Skin epidermis (tissue), 12 donors: Measurements from ENCODE around the gene NDC80.
"Not testable (repeated sequence)": the region's sequence is repeated elsewhere in the genome, so short reads cannot be mapped to it uniquely, and the experiment has no call there.

Experiments
- H3K27ac ChIP-seq, 21 experiments: fragments of 200-600 bp; sonication (generic) in 11 of 21; one replicate each; pipeline ENCODE4 v1.5.0; 2020; ENCODE audit warnings: mild to moderate bottlenecking in 3 of 21, inconsistent platforms in 2 of 21, moderate library complexity in 2 of 21
- H3K4me3 ChIP-seq, 7 experiments: fragments of 200-600 bp; sonication (generic) in 2 of 7; one replicate each; pipeline ENCODE4 v1.5.0; 2020; ENCODE audit warnings: inconsistent platforms in 2 of 7, mild to moderate bottlenecking in 2 of 7, moderate library complexity in 1 of 7

The NDC80 gene

GRCh38 chr18:2656981-2657512, 85.7 kb downstream of the NDC80 start:
- peak overlapping the region; percentile 74 to 91 (median 89) for H3K4me3 ChIP-seq
- H3K27ac ChIP-seq = peak overlapping the region; percentile 82 to 99 (median 98)

- peak overlapping the region; percentile 4 to 91 (median 74) for H3K4me3 ChIP-seq
Observed at GRCh38 chr18:2657788-2658458, 86.6 kb downstream of the NDC80 start.

GRCh38 chr18:2660849-2661248, 89.5 kb downstream of the NDC80 start:
- H3K4me3 ChIP-seq, H3K27ac ChIP-seq: not testable (repeated sequence)

More at GRCh38 chr18:2657788-2658458, 86.6 kb downstream of the NDC80 start:
- peak overlapping the region in 9 of 21 experiments; percentile 33 to 98 (median 93) for H3K27ac ChIP-seq

GRCh38 chr18:2662288-2662687, 90.9 kb downstream of the NDC80 start:
- H3K4me3 ChIP-seq, H3K27ac ChIP-seq: not testable (repeated sequence)

DNA sequence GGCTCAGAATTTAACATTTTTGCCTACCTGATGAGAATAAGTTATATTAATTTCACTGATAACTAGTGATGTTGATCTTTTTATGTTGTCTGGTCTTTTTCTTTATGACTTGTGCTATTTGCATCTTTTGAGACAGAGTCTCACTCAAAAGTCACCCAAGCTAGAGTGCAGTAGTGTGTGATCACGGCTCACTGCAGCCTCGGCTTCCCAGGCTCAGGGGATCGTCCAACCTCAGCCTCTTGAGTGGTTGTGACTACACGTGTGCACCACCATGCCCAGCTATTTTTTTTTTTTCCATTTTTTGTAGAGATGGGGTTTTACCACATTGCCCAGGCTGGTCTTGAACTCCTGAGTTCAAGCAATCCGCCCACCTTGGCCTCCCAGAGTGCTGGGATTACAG, 91.6 kb downstream of the NDC80 start:
- Histone ChIP-seq H3K27ac (no peak overlapping the region), H3K4me3 (no peak overlapping the region)
